Measurements from ENCODE around the gene CCDC88B.
A peak's percentile ranks its signal among the peaks of the same experiment; 100 is the strongest.
"Not testable (repeated sequence)": the region's sequence is repeated elsewhere in the genome, so short reads cannot be mapped to it uniquely, and the experiment has no call there.

The CCDC88B gene

GRCh38 chr11:64304316-64305072 is 35.5 kb upstream of the CCDC88B start:
- peak; percentile 92 for DNase-seq

- peak; percentile 98 for DNase-seq
These were observed 34.8 kb upstream of the CCDC88B start, which contains the start of gene ESRRA for GRCh38 chr11:64305075-64305690. TSS of gene ESRRA (plus strand) at chr11:64305524. CDS start at chr11:64307180, 1,656 bp downstream.

GRCh38 chr11:64305691-64306562 is 34.1 kb upstream of the CCDC88B start:
- peak; percentile 79 for DNase-seq

- DNase-seq: no peak
These were observed 33.5 kb upstream of the CCDC88B start for GRCh38 chr11:64306563-64306875.

- DNase-seq: no peak
These were observed 33.0 kb upstream of the CCDC88B start for GRCh38 chr11:64306876-64307622.

GRCh38 chr11:64307795-64308194 is 32.2 kb upstream of the CCDC88B start:
- not testable (repeated sequence) for DNase-seq

GRCh38 chr11:64312947-64313346 is 27.1 kb upstream of the CCDC88B start:
- DNase-seq: no peak

- DNase-seq: no peak
These were observed 26.4 kb upstream of the CCDC88B start for GRCh38 chr11:64313491-64314145.

GRCh38 chr11:64314146-64314804 is 25.7 kb upstream of the CCDC88B start:
- no peak for DNase-seq

- no peak for DNase-seq
These were observed 25.0 kb upstream of the CCDC88B start for GRCh38 chr11:64314805-64315561.

- DNase-seq: not testable (repeated sequence)
These were observed 24.1 kb upstream of the CCDC88B start for GRCh38 chr11:64315667-64316526.

GRCh38 chr11:64316672-64317324 is 23.2 kb upstream of the CCDC88B start:
- DNase-seq: peak; percentile 54

- peak; percentile 99 for DNase-seq
These were observed 22.6 kb upstream of the CCDC88B start, which contains the start of gene TRMT112 for GRCh38 chr11:64317325-64317960. TSS of gene TRMT112 (minus strand) at chr11:64317559. CDS start at chr11:64317526, 33 bp downstream.

GRCh38 chr11:64317961-64318765 is 21.8 kb upstream of the CCDC88B start, which contains the start of gene PRDX5:
TSS of gene PRDX5 (plus strand) at chr11:64318121. CDS start at chr11:64318216, 95 bp downstream.
- DNase-seq: peak; percentile 97

GRCh38 chr11:64318766-64319761 is 20.9 kb upstream of the CCDC88B start:
- no peak for DNase-seq

GRCh38 chr11:64320556-64320955 is 19.4 kb upstream of the CCDC88B start:
- no peak for DNase-seq
